ENCODE measurements around the gene NME7.

DNA sequence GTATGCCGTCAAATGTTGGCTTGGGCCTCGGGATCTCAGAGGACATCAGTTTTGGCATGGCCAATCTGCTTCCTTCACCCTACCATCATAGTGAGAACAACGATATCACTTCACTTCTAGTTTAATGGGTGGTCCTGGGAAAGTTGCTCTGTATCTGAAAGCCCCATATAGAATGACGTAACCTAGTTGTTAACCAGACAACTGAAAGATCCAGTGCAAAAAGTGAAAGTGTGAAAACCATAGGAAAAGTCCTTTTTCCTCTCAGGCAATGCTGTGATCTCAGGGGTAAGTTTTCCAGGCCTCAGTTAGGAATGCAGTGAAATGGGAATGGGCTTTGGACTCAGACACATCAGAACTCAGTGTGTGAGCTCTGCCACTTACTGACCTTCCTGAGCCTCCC lies 279.7 kb downstream of the NME7 start:
- TF ChIP-seq, protein P1, sequence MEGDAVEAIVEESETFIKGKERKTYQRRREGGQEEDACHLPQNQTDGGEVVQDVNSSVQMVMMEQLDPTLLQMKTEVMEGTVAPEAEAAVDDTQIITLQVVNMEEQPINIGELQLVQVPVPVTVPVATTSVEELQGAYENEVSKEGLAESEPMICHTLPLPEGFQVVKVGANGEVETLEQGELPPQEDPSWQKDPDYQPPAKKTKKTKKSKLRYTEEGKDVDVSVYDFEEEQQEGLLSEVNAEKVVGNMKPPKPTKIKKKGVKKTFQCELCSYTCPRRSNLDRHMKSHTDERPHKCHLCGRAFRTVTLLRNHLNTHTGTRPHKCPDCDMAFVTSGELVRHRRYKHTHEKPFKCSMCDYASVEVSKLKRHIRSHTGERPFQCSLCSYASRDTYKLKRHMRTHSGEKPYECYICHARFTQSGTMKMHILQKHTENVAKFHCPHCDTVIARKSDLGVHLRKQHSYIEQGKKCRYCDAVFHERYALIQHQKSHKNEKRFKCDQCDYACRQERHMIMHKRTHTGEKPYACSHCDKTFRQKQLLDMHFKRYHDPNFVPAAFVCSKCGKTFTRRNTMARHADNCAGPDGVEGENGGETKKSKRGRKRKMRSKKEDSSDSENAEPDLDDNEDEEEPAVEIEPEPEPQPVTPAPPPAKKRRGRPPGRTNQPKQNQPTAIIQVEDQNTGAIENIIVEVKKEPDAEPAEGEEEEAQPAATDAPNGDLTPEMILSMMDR (IDR thresholded peaks at IDR 0.05; ENCODE audit: low read depth, low read length, missing input control): no peak
- TF ChIP-seq, protein P2, sequence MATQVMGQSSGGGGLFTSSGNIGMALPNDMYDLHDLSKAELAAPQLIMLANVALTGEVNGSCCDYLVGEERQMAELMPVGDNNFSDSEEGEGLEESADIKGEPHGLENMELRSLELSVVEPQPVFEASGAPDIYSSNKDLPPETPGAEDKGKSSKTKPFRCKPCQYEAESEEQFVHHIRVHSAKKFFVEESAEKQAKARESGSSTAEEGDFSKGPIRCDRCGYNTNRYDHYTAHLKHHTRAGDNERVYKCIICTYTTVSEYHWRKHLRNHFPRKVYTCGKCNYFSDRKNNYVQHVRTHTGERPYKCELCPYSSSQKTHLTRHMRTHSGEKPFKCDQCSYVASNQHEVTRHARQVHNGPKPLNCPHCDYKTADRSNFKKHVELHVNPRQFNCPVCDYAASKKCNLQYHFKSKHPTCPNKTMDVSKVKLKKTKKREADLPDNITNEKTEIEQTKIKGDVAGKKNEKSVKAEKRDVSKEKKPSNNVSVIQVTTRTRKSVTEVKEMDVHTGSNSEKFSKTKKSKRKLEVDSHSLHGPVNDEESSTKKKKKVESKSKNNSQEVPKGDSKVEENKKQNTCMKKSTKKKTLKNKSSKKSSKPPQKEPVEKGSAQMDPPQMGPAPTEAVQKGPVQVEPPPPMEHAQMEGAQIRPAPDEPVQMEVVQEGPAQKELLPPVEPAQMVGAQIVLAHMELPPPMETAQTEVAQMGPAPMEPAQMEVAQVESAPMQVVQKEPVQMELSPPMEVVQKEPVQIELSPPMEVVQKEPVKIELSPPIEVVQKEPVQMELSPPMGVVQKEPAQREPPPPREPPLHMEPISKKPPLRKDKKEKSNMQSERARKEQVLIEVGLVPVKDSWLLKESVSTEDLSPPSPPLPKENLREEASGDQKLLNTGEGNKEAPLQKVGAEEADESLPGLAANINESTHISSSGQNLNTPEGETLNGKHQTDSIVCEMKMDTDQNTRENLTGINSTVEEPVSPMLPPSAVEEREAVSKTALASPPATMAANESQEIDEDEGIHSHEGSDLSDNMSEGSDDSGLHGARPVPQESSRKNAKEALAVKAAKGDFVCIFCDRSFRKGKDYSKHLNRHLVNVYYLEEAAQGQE (IDR thresholded peaks at IDR 0.05): no peak

Data from liver (tissue), 2 donors.